ENCODE measurements around the gene TMOD1. TPM values are rescaled to one million over a fixed set of nuclear protein-coding genes. Genes with fewer than 3 reads are reported as not detected.

The TMOD1 gene
- polyA plus RNA-seq, 1 of the 3 experiments (the other 2 are of a cell fraction), result 0.54 TPM

GRCh38 chr9:97577051-97577450 lies 75.6 kb downstream of the TMOD1 start (continued):
- TF ChIP-seq ELF1 (IDR thresholded peaks at IDR 0.05), result no peak
- TF ChIP-seq FOSL2 (IDR thresholded peaks at IDR 0.05; ENCODE audit: borderline replicate concordance, low read depth), result no peak
- TF ChIP-seq, protein P1, sequence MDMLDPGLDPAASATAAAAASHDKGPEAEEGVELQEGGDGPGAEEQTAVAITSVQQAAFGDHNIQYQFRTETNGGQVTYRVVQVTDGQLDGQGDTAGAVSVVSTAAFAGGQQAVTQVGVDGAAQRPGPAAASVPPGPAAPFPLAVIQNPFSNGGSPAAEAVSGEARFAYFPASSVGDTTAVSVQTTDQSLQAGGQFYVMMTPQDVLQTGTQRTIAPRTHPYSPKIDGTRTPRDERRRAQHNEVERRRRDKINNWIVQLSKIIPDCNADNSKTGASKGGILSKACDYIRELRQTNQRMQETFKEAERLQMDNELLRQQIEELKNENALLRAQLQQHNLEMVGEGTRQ (IDR thresholded peaks at IDR 0.05; ENCODE audit: borderline replicate concordance, low read depth, low read length), result no peak
- TF ChIP-seq RXRA (IDR thresholded peaks at IDR 0.05; ENCODE audit: borderline replicate concordance, low read depth), result no peak
- no peak for TF ChIP-seq TAF1 (IDR thresholded peaks at IDR 0.05; ENCODE audit: borderline replicate concordance, low read depth, low read length)
- TF ChIP-seq CHD2 (IDR thresholded peaks at IDR 0.05; ENCODE audit: low read length, partially characterized antibody), result no peak
- TF ChIP-seq POLR2AphosphoS5 (IDR thresholded peaks at IDR 0.05; ENCODE audit: low read depth, low read length), result no peak
- TF ChIP-seq MAX (IDR thresholded peaks at IDR 0.05; ENCODE audit: low read depth), result no peak
- TF ChIP-seq TEAD4 (IDR thresholded peaks at IDR 0.05; ENCODE audit: borderline replicate concordance, insufficient read depth), result no peak

DNA sequence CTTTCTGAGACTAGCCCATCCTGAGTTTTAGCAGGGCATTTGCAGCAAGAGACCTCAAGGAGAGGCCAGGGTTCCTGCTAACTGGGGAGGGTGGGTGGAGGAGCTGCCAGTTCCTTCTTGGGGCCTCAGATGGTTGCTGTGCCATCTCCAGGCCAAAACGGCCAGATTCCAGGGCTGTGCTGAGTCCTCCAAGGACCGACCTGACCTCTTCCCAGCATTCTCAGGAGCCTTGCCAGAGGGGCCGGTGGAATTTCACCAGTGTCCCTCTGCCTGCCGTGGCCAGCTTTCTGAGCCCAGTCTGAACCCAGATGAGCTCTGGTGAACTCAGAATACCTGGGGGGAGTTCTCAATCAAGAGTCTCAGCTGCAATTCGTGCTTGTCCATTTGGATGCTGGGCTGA lies 77.4 kb downstream of the TMOD1 start:
- no peaks in the 10 kb centered on the region for H3F3A ChIP-seq (replicated peaks; ENCODE audit: insufficient read depth)
- no peak overlapping the region for H3K4me2 ChIP-seq
- H3K36me3 ChIP-seq (replicated peaks in 1 of 2; ENCODE audit: control insufficient read depth in 1 of 2, insufficient read depth in 2 of 2, low read length in 1 of 2), result no peaks in the 10 kb centered on the region
- H2AFZ ChIP-seq (ENCODE audit: low read depth), result no peak overlapping the region
- 61% methylated on average over 4 of the region's 5 CpGs for WGBS (ENCODE audit: low lambda C conversion rate)
- H3K27me3 ChIP-seq (ENCODE audit: insufficient read depth), result no peaks in the 10 kb centered on the region
- H4K20me1 ChIP-seq (ENCODE audit: insufficient read depth), result no peaks in the 10 kb centered on the region
- H3K4me3 ChIP-seq (ENCODE audit: low read depth in 2 of 2, low read length in 1 of 2), result no peak overlapping the region
- H3K27ac ChIP-seq (ENCODE audit: low read depth in 2 of 2, low read length in 1 of 2), result no peak overlapping the region
- no peak overlapping the region for H3K9ac ChIP-seq
- ChIA-PET POLR2A (no interaction called here), CTCF (interaction anchor here (1.0 to 3.4 kb wide), 3 partner anchors 16 to 109 kb away, joined by 3 to 19 read pairs (median 4); no protein-coding TSS in a partner anchor)
- H3K79me2 ChIP-seq (ENCODE audit: insufficient read depth), result no peaks in the 10 kb centered on the region
- TF ChIP-seq RXRA (IDR thresholded peaks at IDR 0.05; ENCODE audit: borderline replicate concordance, low read depth), result no peak
- TF ChIP-seq MEF2A (IDR thresholded peaks at IDR 0.05; ENCODE audit: borderline replicate concordance, low read depth), result no peak
- TF ChIP-seq, protein P1 (IDR thresholded peaks at IDR 0.05; ENCODE audit: borderline replicate concordance, low read depth, low read length), result no peak
- no peak for TF ChIP-seq GATA2 (CRISPR knock-in tag; IDR thresholded peaks at IDR 0.05)
- no peaks in the 10 kb centered on the region for H3K9me2 ChIP-seq
- DNase-seq, result no peak
- H3K9me3 ChIP-seq, result no peaks in the 10 kb centered on the region
- H3K4me1 ChIP-seq (ENCODE audit: control insufficient read depth in 1 of 2, insufficient read depth in 2 of 2, low read depth in 1 of 2, low read length in 1 of 2), result no peaks in the 10 kb centered on the region

DNA sequence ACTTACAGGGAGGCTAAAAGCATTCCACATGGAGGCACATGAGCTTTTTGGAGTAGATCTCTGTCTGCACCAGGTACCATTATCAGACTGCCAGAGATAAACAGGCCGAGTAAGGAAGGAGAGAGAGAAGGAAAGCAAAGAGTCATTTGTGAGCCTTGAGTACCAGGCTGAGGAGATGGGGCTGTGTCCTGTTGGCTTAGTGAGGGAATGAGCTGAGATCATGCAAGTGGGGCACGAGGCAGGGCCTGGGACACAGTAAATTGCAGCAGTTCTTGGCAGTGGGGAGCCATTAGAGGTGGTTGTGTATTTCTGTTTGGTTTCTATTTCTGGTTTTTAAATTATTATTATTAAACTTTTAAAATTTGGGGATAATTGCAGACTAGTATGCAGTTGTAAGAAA lies 78.4 kb downstream of the TMOD1 start:
- Histone ChIP-seq H3K36me3 (replicated peaks in 1 of 2; ENCODE audit: control insufficient read depth in 1 of 2, insufficient read depth in 2 of 2, low read length in 1 of 2) (no peaks in the 10 kb centered on the region), H3K9ac (no peak overlapping the region), H3K27ac (ENCODE audit: low read depth in 2 of 2, low read length in 1 of 2) (no peak overlapping the region), H4K20me1 (ENCODE audit: insufficient read depth) (no peaks in the 10 kb centered on the region), H3K4me3 (ENCODE audit: low read depth in 2 of 2, low read length in 1 of 2) (no peak overlapping the region), H3K9me3 (no peaks in the 10 kb centered on the region), H2AFZ (ENCODE audit: low read depth) (no peak overlapping the region), H3K9me2 (no peaks in the 10 kb centered on the region), H3K4me1 (ENCODE audit: control insufficient read depth in 1 of 2, insufficient read depth in 2 of 2, low read depth in 1 of 2, low read length in 1 of 2) (no peaks in the 10 kb centered on the region), H3K27me3 (ENCODE audit: insufficient read depth) (no peaks in the 10 kb centered on the region), H3K4me2 (no peak overlapping the region), H3F3A (replicated peaks; ENCODE audit: insufficient read depth) (no peaks in the 10 kb centered on the region), H3K79me2 (ENCODE audit: insufficient read depth) (no peaks in the 10 kb centered on the region)
- ChIA-PET POLR2A (no interaction called here), CTCF (interaction anchor here (3.4 kb wide), 1 partner anchor 19 kb away, joined by 19 read pairs; no protein-coding TSS in a partner anchor)
- WGBS (ENCODE audit: low lambda C conversion rate), result 23% methylated on average over 2 of the region's 2 CpGs
- no peak for DNase-seq
- TF ChIP-seq RCOR1 (IDR thresholded peaks at IDR 0.05; ENCODE audit: low read length) (no peak), EZH2phosphoT487 (IDR thresholded peaks at IDR 0.05; ENCODE audit: borderline replicate concordance, low read depth) (no peak), RAD21 (IDR thresholded peaks at IDR 0.05; ENCODE audit: low read length) (no peak), TAF1 (IDR thresholded peaks at IDR 0.05; ENCODE audit: borderline replicate concordance, low read depth, low read length) (no peak), EP300 (IDR thresholded peaks at IDR 0.05; ENCODE audit: borderline replicate concordance in 1 of 2, low read depth in 1 of 2, low read length in 1 of 2) (no peak), YY1 (IDR thresholded peaks at IDR 0.05; ENCODE audit: low read depth) (no peak), JUND (IDR thresholded peaks at IDR 0.05) (no peak), TEAD4 (IDR thresholded peaks at IDR 0.05; ENCODE audit: borderline replicate concordance, insufficient read depth) (no peak), TCF12 (IDR thresholded peaks at IDR 0.05) (no peak), RFX5 (IDR thresholded peaks at IDR 0.05; ENCODE audit: low read length) (no peak), MEF2A (IDR thresholded peaks at IDR 0.05; ENCODE audit: borderline replicate concordance, low read depth) (no peak), MXI1 (IDR thresholded peaks at IDR 0.05; ENCODE audit: low read depth, low read length) (no peak), FOXJ3 (CRISPR knock-in tag; IDR thresholded peaks at IDR 0.05) (no peak), SIN3A (IDR thresholded peaks at IDR 0.05; ENCODE audit: borderline replicate concordance, low read depth, low read length) (no peak), FOXM1 (IDR thresholded peaks at IDR 0.05; ENCODE audit: low read depth) (no peak), FOSL2 (IDR thresholded peaks at IDR 0.05; ENCODE audit: borderline replicate concordance, low read depth) (no peak), NRF1 (IDR thresholded peaks at IDR 0.05; ENCODE audit: low read depth, low read length) (no peak)
- TF ChIP-seq, protein P2, sequence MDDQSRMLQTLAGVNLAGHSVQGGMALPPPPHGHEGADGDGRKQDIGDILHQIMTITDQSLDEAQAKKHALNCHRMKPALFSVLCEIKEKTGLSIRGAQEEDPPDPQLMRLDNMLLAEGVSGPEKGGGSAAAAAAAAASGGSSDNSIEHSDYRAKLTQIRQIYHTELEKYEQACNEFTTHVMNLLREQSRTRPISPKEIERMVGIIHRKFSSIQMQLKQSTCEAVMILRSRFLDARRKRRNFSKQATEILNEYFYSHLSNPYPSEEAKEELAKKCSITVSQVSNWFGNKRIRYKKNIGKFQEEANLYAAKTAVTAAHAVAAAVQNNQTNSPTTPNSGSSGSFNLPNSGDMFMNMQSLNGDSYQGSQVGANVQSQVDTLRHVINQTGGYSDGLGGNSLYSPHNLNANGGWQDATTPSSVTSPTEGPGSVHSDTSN (IDR thresholded peaks at IDR 0.05), result no peak
